ENCODE results near the gene TRPV3.
"Not testable (repeated sequence)": the region's sequence is repeated elsewhere in the genome, so short reads cannot be mapped to it uniquely, and the experiment has no call there.

The TRPV3 gene

DNA sequence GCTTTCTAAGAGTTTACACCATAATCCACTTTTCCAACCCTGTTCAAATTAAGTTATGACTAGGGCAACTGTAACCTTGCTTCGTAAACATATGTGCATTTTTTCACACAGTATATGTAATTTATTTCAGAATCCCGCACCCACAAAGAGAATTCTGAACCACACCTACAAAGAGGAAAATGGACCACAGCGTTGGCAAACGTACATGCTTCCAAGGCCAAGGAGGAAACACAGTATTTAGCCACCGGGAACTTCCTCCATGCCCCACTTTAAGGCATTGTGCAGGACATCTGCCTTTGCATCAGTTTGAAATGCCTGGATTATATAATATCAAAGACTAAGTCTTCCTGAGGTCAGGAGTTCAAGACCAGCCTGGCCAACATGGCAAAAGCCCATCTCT is 88.1 kb downstream of the TRPV3 start:
- no peak for DNase-seq

DNA sequence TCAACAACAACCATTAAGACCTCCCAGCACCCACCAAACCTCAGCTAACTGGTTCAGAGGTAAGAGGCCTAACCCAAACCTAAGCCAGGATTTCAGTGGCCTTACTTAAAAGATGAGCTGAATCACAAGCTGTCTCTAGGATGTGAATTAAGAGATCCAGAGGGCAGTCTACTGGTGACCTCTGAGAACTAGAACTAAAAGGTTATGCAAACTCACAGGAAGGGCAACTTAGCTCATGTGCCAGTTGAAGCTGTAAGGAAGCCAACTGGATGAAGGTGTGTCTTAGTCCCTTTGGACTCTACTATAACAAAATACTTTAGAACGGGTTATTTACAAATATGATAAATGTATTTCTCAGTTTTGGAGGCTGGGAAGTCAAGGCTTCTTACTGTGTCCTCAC is 91.3 kb downstream of the TRPV3 start:
- not testable (repeated sequence) for DNase-seq
